Endothelial cell of umbilical vein (primary cell): Measurements from ENCODE around the gene SEZ6L. TPM values are rescaled to one million over a fixed set of nuclear protein-coding genes. Genes with fewer than 3 reads are reported as not detected.

Experiments
- BruUV-seq: library from RNA; stranded (reverse); fragments of 400-500 nt; replicated peaks from 2 replicates; lab custom pipeline; 2021; lab: Mats Ljungman, UMichigan
- CTCF ChIA-PET: fragments of 300-600, 350-600 bp; sonication (Branson Sonifier 250); formaldehyde crosslinking; loops from one replicate; lab custom pipeline; 2021; ENCODE audit warnings: antibody characterized with exemption, inconsistent platforms; lab: Charles Lee
- POLR2A ChIA-PET: fragments of 300-600, 350-600 bp; sonication (Branson Sonifier 250); formaldehyde crosslinking; loops from one replicate; lab custom pipeline; 2021; ENCODE audit warnings: antibody characterized with exemption, inconsistent platforms; lab: Charles Lee
- DNase-seq: peaks from one replicate; pipeline ENCODE4 v3.0.0-alpha.2; 2011; ENCODE audit warnings: low read depth, low spot score
- FAIRE-seq: peaks from 2 replicates; lab custom pipeline; 2011; peaks lifted over from hg19 to GRCh38; lab: Jason Lieb, UNC
- H2AFZ ChIP-seq: 2 replicates; pipeline ENCODE4 v1.6.0; 2012; ENCODE audit warnings: low read depth, low read length, control low read depth, inconsistent platforms
- H3K27ac ChIP-seq: 2 replicates; pipeline ENCODE4 v1.5.1; 2011; ENCODE audit warnings: low read depth, mild to moderate bottlenecking, control low read depth, low read length, moderate library complexity; ENCODE audit not compliant: insufficient read depth
- H3K27me3 ChIP-seq, 2 experiments: 2 replicates each; pipeline versions ENCODE4 v1.6.0 to v1.6.1; 2011; ENCODE audit warnings: low read length in 2 of 2, mixed read lengths in 1 of 2; ENCODE audit not compliant: control insufficient read depth in 2 of 2, insufficient read depth in 2 of 2
- H3K36me3 ChIP-seq, 2 experiments: 2 replicates in 1 of 2; 3 replicates in 1 of 2; pipeline ENCODE4 v1.5.1; 2011; ENCODE audit warnings: low read length in 2 of 2, mild to moderate bottlenecking in 1 of 2, moderate library complexity in 1 of 2; ENCODE audit not compliant: control insufficient read depth in 2 of 2, insufficient read depth in 2 of 2; ENCODE audit errors: extremely low read depth in 1 of 2
- H3K4me1 ChIP-seq: 3 replicates; pipeline ENCODE4 v1.5.1; 2011; ENCODE audit warnings: mild to moderate bottlenecking, low read length; ENCODE audit not compliant: control insufficient read depth, insufficient read depth; ENCODE audit errors: extremely low read depth
- H3K4me2 ChIP-seq: 2 replicates; pipeline ENCODE4 v1.6.1; 2011; ENCODE audit warnings: low read length, control low read depth, mixed read lengths; ENCODE audit not compliant: insufficient read depth
- H3K4me3 ChIP-seq, 3 experiments: fragments of 200-600 bp in 1 of 3; sonication (generic), shearing (Covaris generic) in 1 of 3; replicated peaks in 1 of 3; 2 replicates each; pipeline ENCODE4 v1.5.1; 2011 to 2016; ENCODE audit warnings: control low read depth in 3 of 3, low read length in 3 of 3, mild to moderate bottlenecking in 2 of 3, inconsistent platforms in 1 of 3, low read depth in 1 of 3, moderate library complexity in 1 of 3; ENCODE audit not compliant: insufficient read depth in 1 of 3
- H3K79me2 ChIP-seq: 2 replicates; pipeline ENCODE4 v1.6.0; 2012; ENCODE audit warnings: low read length, inconsistent platforms; ENCODE audit not compliant: control insufficient read depth, insufficient read depth
- H3K9ac ChIP-seq: replicated peaks from 2 replicates; pipeline ENCODE3; 2011; ENCODE audit warnings: low read length, control low read depth; ENCODE audit not compliant: insufficient read depth; ENCODE audit errors: extremely low read depth
- H3K9me1 ChIP-seq: replicated peaks from 3 replicates; pipeline ENCODE4 v1.6.0; 2011; ENCODE audit warnings: mild to moderate bottlenecking, low read length; ENCODE audit not compliant: control insufficient read depth, insufficient read depth; ENCODE audit errors: extremely low read depth
- H3K9me3 ChIP-seq: replicated peaks from 2 replicates; pipeline ENCODE4 v1.5.1; 2012; ENCODE audit warnings: low read length, inconsistent platforms; ENCODE audit not compliant: control insufficient read depth, insufficient read depth
- H4K20me1 ChIP-seq: replicated peaks from 2 replicates; pipeline ENCODE3; 2011; ENCODE audit warnings: mild to moderate bottlenecking, low read length; ENCODE audit not compliant: control insufficient read depth, insufficient read depth; ENCODE audit errors: extremely low read depth
- CTCF ChIP-seq, 2 donors: IDR thresholded peaks; 1 replicate in 1 of 2; 2 replicates in 1 of 2; pipeline ENCODE4 v1.5.1; 2011; ENCODE audit warnings: low read length in 2 of 2, mild to moderate bottlenecking in 2 of 2, moderate library complexity in 2 of 2, control low read depth in 1 of 2, inconsistent platforms in 1 of 2, low read depth in 1 of 2; ENCODE audit not compliant: insufficient read depth in 1 of 2; ENCODE audit errors: extremely low read depth in 1 of 2
- EZH2 ChIP-seq: IDR thresholded peaks from 2 replicates; pipeline ENCODE4 v1.6.1; 2012; ENCODE audit warnings: borderline replicate concordance, low read depth, mild to moderate bottlenecking, moderate library complexity, low read length, inconsistent platforms; ENCODE audit not compliant: severe bottlenecking
- FOS ChIP-seq: IDR thresholded peaks from 2 replicates; pipeline ENCODE4 v1.6.1; 2011; ENCODE audit warnings: mild to moderate bottlenecking, low read length, moderate library complexity, borderline replicate concordance; ENCODE audit not compliant: insufficient read depth
- GATA2 ChIP-seq: IDR thresholded peaks from 2 replicates; pipeline ENCODE4 v1.7.0; 2011; ENCODE audit warnings: low read depth, mild to moderate bottlenecking, moderate library complexity, mixed read lengths, low read length; ENCODE audit not compliant: insufficient read length, insufficient read depth
- JUN ChIP-seq: IDR thresholded peaks from 2 replicates; pipeline ENCODE4 v1.6.1; 2011; ENCODE audit warnings: borderline replicate concordance, low read depth; ENCODE audit not compliant: insufficient read length, insufficient read depth
- MAX ChIP-seq: IDR thresholded peaks from 2 replicates; pipeline ENCODE4 v1.6.1; 2011; ENCODE audit not compliant: insufficient read depth, insufficient read length
- MYC ChIP-seq: IDR thresholded peaks from one replicate; pipeline ENCODE4 v1.6.1; 2011; ENCODE audit warnings: mild to moderate bottlenecking, low read depth, low read length
- POLR2A ChIP-seq: IDR thresholded peaks from 2 replicates; pipeline ENCODE4 v1.6.1; 2012; ENCODE audit warnings: low read depth, mild to moderate bottlenecking, control low read depth, low read length
- POLR2AphosphoS5 ChIP-seq: IDR thresholded peaks from 2 replicates; pipeline ENCODE4 v1.6.1; 2012; ENCODE audit warnings: low read depth, mild to moderate bottlenecking, control low read depth, low read length, moderate library complexity; ENCODE audit not compliant: insufficient read depth
- dilution Hi-C: fragments of 300-500 bp; cut with MboI; formaldehyde crosslinking; loops from one replicate; pipeline ENCODE4 v1.15.0; 2019; ENCODE audit warnings: low sequenced_read_pairs; ENCODE audit not compliant: extremely low pct_ligation_motif_present
- intact Hi-C: fragments of 100-400 bp; cut with micrococcal nuclease; formaldehyde crosslinking; loops from one replicate; pipeline ENCODE4 v1.10.0; 2022
- polyA plus RNA-seq, 4 experiments: library from polyadenylated mRNA; depleted of rRNA in 3 of 4; stranded (reverse) in 3 of 4; unstranded in 1 of 4; fragments of >200 nt; gene quantifications; 2 replicates each; pipeline versions ENCODE4 v1.2.1 to v1.2.3, GENCODE V29; 2011 to 2012; ENCODE audit warnings: missing spikeins in 1 of 4
- total RNA-seq: library from RNA; stranded (reverse); gene quantifications from 2 replicates; pipeline ENCODE4 v1.2.3, GENCODE V29; 2021

SEZ6L gene
- total and polyA plus RNA-seq, 2 donors (not counting 3 experiments of a cell fraction or from before 2014, with no cell fraction given), result not detected

- Histone ChIP-seq H3K4me3 (no peak overlapping the region), H3K36me3 (no peaks in the 10 kb centered on the region), H3K9me1 (no peaks in the 10 kb centered on the region), H3K27me3 (peaks cover 4 to 15% of the 10 kb centered on the region in 2 experiments), H4K20me1 (no peaks in the 10 kb centered on the region), H3K27ac (no peak overlapping the region), H3K9me3 (no peaks in the 10 kb centered on the region), H3K9ac (no peak overlapping the region), H3K79me2 (no peaks in the 10 kb centered on the region), H3K4me2 (no peak overlapping the region), H3K4me1 (no peaks in the 10 kb centered on the region), H2AFZ (no peak overlapping the region)
- ChIA-PET CTCF (interaction anchor here (0.6 to 2.5 kb wide), 5 partner anchors 13 to 76 kb away, joined by 3 to 6 read pairs (median 4); no protein-coding TSS in a partner anchor), POLR2A (no interaction called here)
- dilution Hi-C loops, result no loop called here
- intact Hi-C loops, result no loop called here
- BruUV-seq, result no TSS peak
- no peak for TF ChIP-seq EZH2
- no peak for TF ChIP-seq POLR2AphosphoS5
- no peak for TF ChIP-seq FOS
- TF ChIP-seq GATA2, result no peak
- TF ChIP-seq MYC, result no peak
- TF ChIP-seq JUN, result no peak
- TF ChIP-seq MAX, result no peak
- no peak for TF ChIP-seq POLR2A
- TF ChIP-seq CTCF (IDR thresholded peaks at IDR 0.05; ENCODE audit: extremely low read depth in 1 of 2, insufficient read depth in 1 of 2, low read depth in 1 of 2, low read length in 2 of 2), result no peak
- no peak for DNase-seq
- FAIRE-seq, result no peak
Observed at GRCh38 chr22:26385164-26385563, 215.9 kb downstream of the SEZ6L start.
